HUES6 (cell line): ENCODE measurements around the gene CUEDC2.

ENCODE experiments used
- H3K27ac ChIP-seq: 2 replicates; pipeline ENCODE4 v1.7.0; 2013; ENCODE audit warnings: low read depth, mild to moderate bottlenecking, low read length, inconsistent platforms
- H3K27me3 ChIP-seq: 2 replicates; pipeline ENCODE4 v1.6.1; 2013; ENCODE audit warnings: low read length; ENCODE audit not compliant: control insufficient read depth, insufficient read depth
- H3K36me3 ChIP-seq: 2 replicates; pipeline ENCODE4 v1.6.1; 2013; ENCODE audit warnings: low read length; ENCODE audit not compliant: control insufficient read depth, insufficient read depth
- H3K4me1 ChIP-seq: 2 replicates; pipeline ENCODE4 v1.6.1; 2013; ENCODE audit warnings: low read length; ENCODE audit not compliant: control insufficient read depth, insufficient read depth
- H3K4me3 ChIP-seq: 2 replicates; pipeline ENCODE4 v1.5.1; 2013; ENCODE audit warnings: low read depth, low read length
- H3K9ac ChIP-seq: one replicate; pipeline ENCODE4 v1.6.1; 2013; ENCODE audit warnings: mild to moderate bottlenecking, low read length
- H3K9me3 ChIP-seq: 2 replicates; pipeline ENCODE4 v1.6.1; 2013; ENCODE audit warnings: low read depth, low read length; ENCODE audit not compliant: control insufficient read depth, insufficient read depth

CUEDC2 gene

DNA sequence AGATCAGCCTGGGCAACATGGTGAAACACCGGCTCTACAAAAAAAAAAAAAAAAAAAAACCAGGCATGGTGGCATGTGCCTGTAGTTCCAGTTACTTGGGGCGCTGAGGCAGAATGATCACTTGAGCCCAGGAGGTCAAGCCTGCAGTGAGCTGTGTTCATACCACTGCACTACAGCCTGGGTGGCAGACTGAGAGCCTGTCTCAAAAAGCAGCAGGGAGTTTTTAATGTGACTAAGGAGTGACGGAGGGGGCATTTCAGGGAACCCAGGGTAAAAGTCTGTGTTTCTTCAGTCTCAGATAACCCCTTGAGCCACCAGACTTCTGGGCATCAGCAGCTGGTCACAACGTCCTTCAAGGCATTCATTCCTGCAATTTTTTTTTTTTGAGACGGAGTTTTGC is 21.1 kb upstream of the CUEDC2 start:
- Histone ChIP-seq H3K4me1 (peaks cover 52% of the 10 kb centered on the region), H3K9ac (peak overlapping the region; percentile 79), H3K9me3 (no peaks in the 10 kb centered on the region), H3K27me3 (peaks cover 6% of the 10 kb centered on the region; the same call in 1 of the 2 replicates), H3K36me3 (peaks cover 15% of the 10 kb centered on the region), H3K27ac (no peak overlapping the region), H3K4me3 (no peak overlapping the region)

DNA sequence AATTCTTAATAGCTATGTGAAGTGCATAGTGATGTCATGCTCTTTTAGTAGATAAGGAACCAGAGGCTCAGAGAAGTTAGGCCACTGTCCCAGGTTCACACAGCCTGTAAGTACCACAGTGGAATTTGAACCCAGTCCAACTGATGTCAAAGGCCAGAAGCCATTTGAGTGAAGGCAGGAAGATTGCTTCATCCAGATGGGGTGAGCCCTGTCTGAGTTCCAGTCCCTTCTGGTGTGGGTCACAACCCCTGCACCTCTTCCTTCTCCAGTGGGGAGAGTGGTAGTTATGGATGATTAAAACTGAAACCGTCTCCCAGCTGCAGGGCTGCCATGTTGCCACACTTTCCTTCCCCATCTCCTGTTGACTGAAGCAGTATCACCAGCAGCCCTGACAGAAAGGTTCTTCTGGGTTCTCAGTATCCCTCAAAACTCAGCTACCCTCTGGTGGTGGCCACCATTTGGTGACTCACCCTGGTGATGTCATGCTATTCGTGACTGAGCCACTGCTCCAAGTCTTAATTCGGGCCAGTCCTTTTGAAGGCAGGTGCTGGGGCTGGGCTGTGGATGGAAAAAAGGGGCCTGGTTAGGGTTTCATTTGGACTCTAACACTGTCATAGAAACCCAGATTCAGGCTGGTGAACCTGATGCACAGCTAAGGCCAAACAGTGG is 20.4 kb upstream of the CUEDC2 start:
- H3K4me3 ChIP-seq: no peak overlapping the region
- no peak overlapping the region for H3K27ac ChIP-seq
- H3K27me3 ChIP-seq: peaks cover 6% of the 10 kb centered on the region; the same call in 1 of the 2 replicates
- H3K9ac ChIP-seq: no peak overlapping the region
- peaks cover 15% of the 10 kb centered on the region for H3K36me3 ChIP-seq
- peaks cover 52% of the 10 kb centered on the region for H3K4me1 ChIP-seq
- no peaks in the 10 kb centered on the region for H3K9me3 ChIP-seq

DNA sequence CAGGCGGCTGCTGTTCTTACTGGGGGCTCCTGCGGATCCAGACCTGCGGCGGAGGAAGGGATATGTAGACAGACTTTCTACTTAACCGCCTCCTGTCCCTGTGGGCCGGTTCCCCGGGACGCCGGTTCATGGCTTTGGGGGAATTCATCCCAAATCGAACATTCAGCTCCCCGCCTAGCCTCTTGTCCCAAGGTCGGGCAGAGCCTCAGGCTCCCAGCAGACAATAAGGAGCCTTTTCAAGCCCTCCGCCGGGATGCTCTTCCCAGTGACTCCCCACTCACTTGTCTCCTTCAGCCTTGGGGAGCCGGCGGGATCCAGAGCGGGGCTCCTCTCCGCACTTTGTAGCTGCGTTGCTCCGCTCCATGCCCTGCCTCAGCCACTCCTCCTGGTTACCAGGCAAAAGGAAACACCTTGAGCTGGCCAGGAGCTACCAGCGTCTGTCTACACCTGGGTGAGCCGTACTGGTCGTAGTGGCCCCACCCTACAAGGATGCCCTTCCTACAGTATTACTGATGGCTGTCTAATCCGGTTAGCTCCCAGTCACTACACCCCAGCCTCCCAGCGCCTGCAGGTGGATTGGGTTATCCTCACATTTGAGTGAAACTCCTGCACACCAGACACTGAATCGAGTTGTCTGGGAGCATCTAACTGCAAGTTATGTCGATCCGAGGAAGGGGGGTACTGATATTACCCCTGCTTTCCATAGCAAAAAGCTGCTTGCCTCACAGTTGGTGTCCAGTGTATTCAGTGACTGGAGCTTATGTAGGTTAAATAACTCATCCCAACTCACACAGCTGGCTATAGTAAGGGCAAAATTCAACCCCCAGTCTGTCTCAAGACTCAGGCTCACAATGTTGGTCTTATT is 19.0 kb upstream of the CUEDC2 start, which contains the start of gene C10orf95:
TSS of gene C10orf95 (minus strand) at position 439 of the 865 bp plus-strand sequence. CDS start 450 bp downstream, outside the sequence.
- Histone ChIP-seq H3K9ac (peak within 1 kb of the TSS; percentile 81), H3K4me3 (peak within 1 kb of the TSS; percentile 93), H3K36me3 (peaks cover 12% of the 10 kb centered on the region), H3K27me3 (peaks cover 6% of the 10 kb centered on the region; the same call in 1 of the 2 replicates), H3K27ac (no peak within 1 kb of the TSS; the same call in 1 of the 2 replicates), H3K4me1 (peaks cover 48% of the 10 kb centered on the region), H3K9me3 (no peaks in the 10 kb centered on the region)

DNA sequence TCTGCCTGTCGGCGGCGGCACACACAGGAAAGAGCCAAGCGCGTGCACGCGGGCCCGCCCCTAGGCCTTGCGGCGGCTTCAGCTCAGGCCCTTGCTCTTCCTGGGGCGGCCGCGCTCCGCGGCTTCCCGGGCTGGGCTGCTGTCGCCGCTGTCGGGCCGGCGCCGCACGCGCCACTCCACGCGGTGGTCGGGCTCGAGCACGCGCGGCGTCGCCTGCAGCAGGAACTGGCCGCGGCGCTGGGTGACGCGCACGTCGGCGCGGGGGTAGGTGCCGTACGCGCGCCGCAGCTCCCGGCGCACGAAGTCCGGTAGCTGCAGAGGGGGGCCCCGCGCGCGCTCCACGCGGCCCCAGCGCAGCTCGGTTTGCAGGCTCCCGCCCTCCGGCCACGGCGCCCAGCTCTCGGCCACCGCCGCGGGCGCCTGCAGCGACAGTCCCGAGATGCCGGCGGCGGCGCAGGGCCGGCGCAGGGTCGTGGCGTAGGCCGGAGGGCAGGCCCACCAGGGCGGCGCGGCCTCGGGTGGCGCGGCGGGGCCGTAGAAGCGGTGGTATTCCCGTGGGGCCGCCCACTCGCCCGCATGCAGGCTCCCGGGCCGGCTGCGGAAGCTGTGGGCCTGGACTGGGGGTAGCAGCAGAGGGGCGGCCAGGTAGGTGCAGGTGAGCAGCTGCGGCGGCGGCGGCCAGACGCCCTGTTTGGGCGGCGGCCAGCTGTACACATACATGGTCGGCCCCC is 18.2 kb upstream of the CUEDC2 start:
- peaks cover 8% of the 10 kb centered on the region for H3K36me3 ChIP-seq
- H3K27ac ChIP-seq: peak overlapping the region; percentile 71

DNA sequence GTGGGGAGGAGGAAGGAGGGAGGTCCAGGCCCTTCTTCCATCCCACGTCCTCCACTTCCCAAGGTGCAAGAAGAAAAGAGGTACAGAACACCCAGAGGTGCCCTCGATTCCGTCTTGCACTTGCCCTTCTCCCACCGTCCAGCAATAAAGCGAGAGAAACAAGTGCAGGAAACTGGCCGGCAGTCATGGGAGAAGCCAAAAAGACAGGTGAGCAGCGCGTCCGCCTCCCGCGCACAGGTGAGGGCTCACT is 17.7 kb upstream of the CUEDC2 start:
- no peaks in the 10 kb centered on the region for H3K9me3 ChIP-seq
- H3K4me1 ChIP-seq: peaks cover 35% of the 10 kb centered on the region
- peaks cover 6% of the 10 kb centered on the region; the same call in 1 of the 2 replicates for H3K27me3 ChIP-seq
- peak overlapping the region; percentile 71 for H3K27ac ChIP-seq
- H3K4me3 ChIP-seq: peak overlapping the region; percentile 93
- H3K9ac ChIP-seq: peak overlapping the region; percentile 81
- peaks cover 5% of the 10 kb centered on the region for H3K36me3 ChIP-seq

More for the DNA sequence above, 18.2 kb upstream of the CUEDC2 start:
- H3K4me3 ChIP-seq: peak overlapping the region; percentile 93
- H3K9ac ChIP-seq: peak overlapping the region; percentile 81
- H3K27me3 ChIP-seq: peaks cover 6% of the 10 kb centered on the region; the same call in 1 of the 2 replicates
- no peaks in the 10 kb centered on the region for H3K9me3 ChIP-seq
- peaks cover 40% of the 10 kb centered on the region for H3K4me1 ChIP-seq

DNA sequence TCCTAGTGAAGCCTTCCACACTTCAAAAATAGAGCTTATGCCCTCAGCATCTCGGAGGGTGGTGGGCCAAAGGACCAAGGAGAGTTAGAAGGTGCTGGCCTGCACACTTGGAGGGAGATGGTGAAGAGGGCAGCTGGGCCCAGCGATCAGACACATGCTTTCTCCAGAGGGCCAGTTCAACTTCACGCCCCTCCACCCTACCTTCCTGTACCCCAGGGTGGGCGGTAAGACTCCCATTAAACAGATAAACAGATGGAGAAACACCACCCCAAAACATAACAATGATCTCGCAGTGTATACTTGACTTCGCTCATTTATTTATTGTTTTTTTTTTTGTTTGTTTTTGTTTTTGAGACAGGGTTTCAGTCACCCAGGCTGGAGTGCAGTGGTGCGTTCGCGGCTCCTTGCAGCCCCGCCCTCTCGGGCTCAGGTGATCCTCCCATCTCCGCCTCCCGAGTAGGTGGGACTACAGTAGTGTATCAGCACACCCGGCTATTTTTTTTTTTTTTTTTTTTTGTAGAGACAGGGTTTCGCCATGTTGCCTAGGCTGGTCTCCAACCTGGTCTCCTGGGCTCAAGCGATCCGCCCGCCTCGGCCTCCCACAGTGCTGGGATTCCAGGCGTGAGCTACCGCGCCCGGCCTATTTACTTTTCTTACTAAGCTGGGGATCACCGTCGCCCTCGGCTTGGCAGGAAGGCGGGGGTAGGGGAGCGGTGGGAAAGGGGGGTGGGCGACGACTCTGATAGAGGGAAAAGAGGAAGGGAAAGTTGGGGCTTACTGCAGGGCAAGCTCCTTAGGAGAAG is 17.1 kb upstream of the CUEDC2 start:
- peaks cover 6% of the 10 kb centered on the region; the same call in 1 of the 2 replicates for H3K27me3 ChIP-seq
- H3K9ac ChIP-seq: peak overlapping the region; percentile 81
- no peaks in the 10 kb centered on the region for H3K9me3 ChIP-seq
- H3K36me3 ChIP-seq: peaks cover 5% of the 10 kb centered on the region
- peak overlapping the region; percentile 93 for H3K4me3 ChIP-seq
- H3K27ac ChIP-seq: peak overlapping the region; percentile 71
- peaks cover 32% of the 10 kb centered on the region for H3K4me1 ChIP-seq

DNA sequence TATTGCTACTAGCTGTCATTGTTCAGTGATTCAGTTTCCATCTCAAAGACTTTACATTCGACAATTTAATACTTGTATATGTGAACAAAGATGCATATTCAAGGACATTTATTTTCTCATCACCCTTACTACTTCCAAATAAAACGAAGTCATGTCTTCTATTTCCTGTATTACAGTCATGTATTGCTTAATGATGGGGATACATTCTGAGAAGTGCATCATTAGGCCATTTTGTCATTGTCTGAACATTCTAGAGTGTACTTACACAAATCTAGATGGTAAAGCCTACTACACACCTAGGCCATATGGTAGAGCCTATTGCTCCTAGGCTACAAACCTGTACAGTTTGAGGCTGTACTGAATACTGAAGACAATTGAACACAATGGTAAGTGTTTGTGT is 12.5 kb upstream of the CUEDC2 start:
- H3K27me3 ChIP-seq: peaks cover 2% of the 10 kb centered on the region; the same call in 1 of the 2 replicates

DNA sequence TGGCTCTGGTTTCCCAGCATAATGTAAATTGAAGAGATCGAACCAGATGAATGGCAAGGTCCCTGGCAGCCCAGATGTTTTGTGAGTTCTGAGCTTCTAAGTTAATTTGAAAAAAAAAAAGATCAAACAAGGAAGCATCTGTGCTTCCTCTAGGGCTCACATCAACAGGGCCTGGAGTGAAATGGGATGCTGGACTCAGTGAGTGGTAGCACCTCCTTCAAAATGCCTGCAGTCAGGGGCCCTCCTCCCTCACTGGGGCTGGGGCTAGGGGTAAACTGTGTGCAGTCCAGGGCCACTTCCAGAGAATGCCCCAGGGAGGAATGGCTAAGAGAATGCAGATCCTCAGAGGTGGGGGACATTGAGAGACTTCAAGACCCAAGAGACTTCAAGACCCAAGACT is 6.0 kb upstream of the CUEDC2 start:
- no peak overlapping the region for H3K9ac ChIP-seq
- no peak overlapping the region for H3K4me3 ChIP-seq
- no peaks in the 10 kb centered on the region for H3K9me3 ChIP-seq
- H3K27me3 ChIP-seq: peaks cover 48% of the 10 kb centered on the region
- H3K36me3 ChIP-seq: no peaks in the 10 kb centered on the region
- H3K27ac ChIP-seq: no peak overlapping the region
- H3K4me1 ChIP-seq: peaks cover 15% of the 10 kb centered on the region

More for the DNA sequence above, 12.5 kb upstream of the CUEDC2 start:
- Histone ChIP-seq H3K9ac (no peak overlapping the region), H3K36me3 (no peaks in the 10 kb centered on the region), H3K4me3 (no peak overlapping the region), H3K4me1 (peaks cover 5% of the 10 kb centered on the region), H3K27ac (no peak overlapping the region), H3K9me3 (no peaks in the 10 kb centered on the region)

DNA sequence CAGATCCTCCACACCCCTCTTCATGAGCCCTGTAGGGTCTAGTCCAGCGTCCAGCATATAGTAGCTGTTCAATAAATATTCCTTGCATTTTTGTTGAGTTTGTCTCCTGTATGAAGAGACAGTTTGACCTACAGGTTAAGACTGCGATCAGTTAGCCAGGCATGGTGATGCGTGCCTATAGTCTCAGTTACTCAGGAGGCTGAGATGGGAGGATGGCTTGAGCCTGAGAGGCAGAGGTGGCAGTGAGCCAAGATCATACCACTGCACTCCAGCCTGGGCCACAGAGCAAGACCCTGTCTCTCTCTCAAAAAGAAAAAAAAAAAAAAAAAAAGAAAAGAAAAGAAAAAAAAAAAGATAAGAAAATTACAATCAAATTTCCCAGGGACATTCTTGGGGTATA is 5.1 kb upstream of the CUEDC2 start:
- peaks cover 53% of the 10 kb centered on the region for H3K27me3 ChIP-seq
- no peak overlapping the region for H3K9ac ChIP-seq
- no peaks in the 10 kb centered on the region for H3K36me3 ChIP-seq
- no peaks in the 10 kb centered on the region for H3K9me3 ChIP-seq
- H3K4me3 ChIP-seq: no peak overlapping the region
- peaks cover 19% of the 10 kb centered on the region for H3K4me1 ChIP-seq
- H3K27ac ChIP-seq: no peak overlapping the region

DNA sequence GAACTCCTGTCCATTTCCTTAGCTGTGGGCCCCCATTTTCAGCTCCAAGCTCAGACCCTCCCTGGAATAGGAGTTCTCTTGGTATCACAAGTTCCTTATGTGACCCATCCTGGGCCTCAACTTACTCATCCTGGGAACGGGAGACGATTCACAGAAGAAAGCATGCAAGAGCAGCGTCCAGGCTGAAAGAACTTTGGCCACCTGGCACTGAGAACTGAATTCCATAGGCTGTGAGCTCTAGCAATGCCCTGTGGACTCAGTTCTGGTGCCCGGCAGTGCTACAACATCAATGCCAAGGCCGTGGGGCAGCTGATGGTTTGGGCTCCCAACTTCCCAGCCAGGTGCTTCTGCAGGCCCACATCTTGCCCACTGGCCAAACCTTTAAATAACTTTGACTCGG is 3.9 kb upstream of the CUEDC2 start:
- no peak overlapping the region for H3K9ac ChIP-seq
- H3K4me1 ChIP-seq: peaks cover 23% of the 10 kb centered on the region
- no peak overlapping the region for H3K4me3 ChIP-seq
- peaks cover 50% of the 10 kb centered on the region for H3K27me3 ChIP-seq
- no peaks in the 10 kb centered on the region for H3K36me3 ChIP-seq
- no peak overlapping the region for H3K27ac ChIP-seq
- no peaks in the 10 kb centered on the region for H3K9me3 ChIP-seq
